GM12891 (cell line): ENCODE results near the gene COL2A1.
A peak's percentile ranks its signal among the peaks of the same experiment; 100 is the strongest.

Source experiments
- DNase-seq: peaks from one replicate; pipeline ENCODE4 v3.0.0; 2011; ENCODE audit warnings: low spot score; ENCODE audit not compliant: insufficient read length
- FAIRE-seq: peaks from 2 replicates; lab custom pipeline; 2011; peaks lifted over from hg19 to GRCh38; lab: Jason Lieb, UNC
- PAX5 ChIP-seq: IDR thresholded peaks from 2 replicates; pipeline ENCODE4 v1.6.1; 2011; ENCODE audit warnings: low read length, moderate library complexity, mild to moderate bottlenecking; ENCODE audit not compliant: insufficient read depth, severe bottlenecking
- POLR2A ChIP-seq: IDR thresholded peaks from 2 replicates; pipeline ENCODE4 v1.6.1; 2011; ENCODE audit warnings: low read depth, low read length, control low read depth
- POLR2AphosphoS5 ChIP-seq: IDR thresholded peaks from 2 replicates; pipeline ENCODE4 v1.6.1; 2011; ENCODE audit warnings: low read depth, low read length, control low read depth
- POU2F2 ChIP-seq: IDR thresholded peaks from 2 replicates; pipeline ENCODE4 v1.6.1; 2011; ENCODE audit warnings: low read depth, mild to moderate bottlenecking, control low read depth, low read length, moderate library complexity
- SPI1 ChIP-seq: IDR thresholded peaks from 2 replicates; pipeline ENCODE4 v1.6.1; 2011; ENCODE audit warnings: low read depth, low read length, control low read depth
- TAF1 ChIP-seq: IDR thresholded peaks from 2 replicates; pipeline ENCODE4 v1.6.1; 2011; ENCODE audit warnings: low read depth, low read length, control low read depth

The COL2A1 gene

GRCh38 chr12:47941871-47942613 is 62.2 kb downstream of the COL2A1 start:
- TF ChIP-seq POLR2A (no peak), TAF1 (no peak), POU2F2 (no peak), POLR2AphosphoS5 (no peak), SPI1 (no peak), PAX5 (no peak)
- FAIRE-seq (no peak), DNase-seq (no peak)

GRCh38 chr12:47941475-47941780 is 62.8 kb downstream of the COL2A1 start:
- DNase-seq, result no peak
- TF ChIP-seq TAF1, result no peak
- TF ChIP-seq POU2F2, result no peak
- no peak for TF ChIP-seq PAX5
- TF ChIP-seq SPI1, result no peak
- TF ChIP-seq POLR2A, result no peak
- TF ChIP-seq POLR2AphosphoS5, result no peak
- no peak for FAIRE-seq

GRCh38 chr12:47940773-47941474 is 63.4 kb downstream of the COL2A1 start:
- DNase-seq, result no peak
- peak; percentile 70 for FAIRE-seq
- no peak for TF ChIP-seq SPI1
- TF ChIP-seq POU2F2, result no peak
- TF ChIP-seq POLR2AphosphoS5, result no peak
- TF ChIP-seq TAF1, result no peak

GRCh38 chr12:47939009-47939601 is 65.2 kb downstream of the COL2A1 start:
- TF ChIP-seq PAX5, result no peak
- no peak for TF ChIP-seq POU2F2
- no peak for TF ChIP-seq TAF1
- TF ChIP-seq POLR2A, result no peak
- TF ChIP-seq POLR2AphosphoS5, result no peak
- no peak for TF ChIP-seq SPI1
- DNase-seq (no peak), FAIRE-seq (no peak)

- no peak for TF ChIP-seq SPI1
- no peak for TF ChIP-seq PAX5
- no peak for TF ChIP-seq POU2F2
- no peak for TF ChIP-seq POLR2A
- TF ChIP-seq TAF1, result no peak
- no peak for TF ChIP-seq POLR2AphosphoS5
- DNase-seq (no peak), FAIRE-seq (no peak)
These were observed 65.7 kb downstream of the COL2A1 start for GRCh38 chr12:47938594-47938993.

GRCh38 chr12:47938093-47938492 is 66.2 kb downstream of the COL2A1 start:
- DNase-seq, result no peak
- no peak for FAIRE-seq
- TF ChIP-seq POLR2AphosphoS5, result no peak

- FAIRE-seq (no peak), DNase-seq (no peak)
- TF ChIP-seq POU2F2, result no peak
- TF ChIP-seq POLR2A, result no peak
- no peak for TF ChIP-seq TAF1
- no peak for TF ChIP-seq PAX5
- no peak for TF ChIP-seq SPI1
- TF ChIP-seq POLR2AphosphoS5, result no peak
These were observed 69.1 kb downstream of the COL2A1 start for GRCh38 chr12:47935184-47935583.

- TF ChIP-seq SPI1 (no peak), POLR2A (no peak), PAX5 (no peak), TAF1 (no peak), POLR2AphosphoS5 (no peak), POU2F2 (no peak)
These were observed 73.1 kb downstream of the COL2A1 start for GRCh38 chr12:47931187-47931586.

GRCh38 chr12:47930634-47931033 is 73.6 kb downstream of the COL2A1 start:
- DNase-seq, result no peak
- TF ChIP-seq POU2F2 (no peak), TAF1 (no peak), POLR2AphosphoS5 (no peak), POLR2A (no peak), SPI1 (no peak), PAX5 (no peak)
- FAIRE-seq, result no peak

More at GRCh38 chr12:47931187-47931586, 73.1 kb downstream of the COL2A1 start:
- no peak for FAIRE-seq
- DNase-seq, result no peak

GRCh38 chr12:47927346-47927745 is 76.9 kb downstream of the COL2A1 start:
- TF ChIP-seq POU2F2 (no peak), TAF1 (no peak), POLR2A (no peak), POLR2AphosphoS5 (no peak), SPI1 (no peak), PAX5 (no peak)
- FAIRE-seq, result no peak
- DNase-seq, result no peak
